PC-3 (cell line): ENCODE results near the gene ZNF337. TPM values are rescaled to one million over a fixed set of nuclear protein-coding genes. Genes with fewer than 3 reads are reported as not detected.

Experiments
- ATAC-seq: fragments of 200-7000 bp; cut with Tn5 transposase; 2 replicates; pipeline ENCODE4 v1.9.1; 2020; ENCODE audit warnings: mild to moderate bottlenecking, moderate library complexity
- BruUV-seq: library from RNA; stranded (reverse); fragments of 400-500 nt; replicated peaks from 2 replicates; lab custom pipeline; 2021; lab: Mats Ljungman, UMichigan
- CTCF ChIA-PET: fragments of 300-600 bp; sonication (Branson Sonifier 250); formaldehyde crosslinking; loops from one replicate; lab custom pipeline; 2022; ENCODE audit warnings: antibody characterized with exemption; lab: Charles Lee
- POLR2A ChIA-PET: fragments of 300-600 bp; sonication (Branson Sonifier 250); formaldehyde crosslinking; loops from one replicate; lab custom pipeline; 2022; ENCODE audit warnings: antibody characterized with exemption; ENCODE audit not compliant: unreplicated experiment; lab: Charles Lee
- DNase-seq: peaks from one replicate; pipeline ENCODE4 v3.0.0-alpha.2; 2015
- H2AFZ ChIP-seq: fragments of 300-600 bp; sonication (generic); 2 replicates; pipeline ENCODE4 v1.6.0; 2016; ENCODE audit warnings: antibody characterized with exemption, low read length
- H3F3A ChIP-seq: fragments of 300-600 bp; sonication (generic); one replicate; pipeline ENCODE4 v1.6.0; 2017; ENCODE audit warnings: antibody characterized with exemption, low read length, control low read depth, mild to moderate bottlenecking; ENCODE audit not compliant: unreplicated experiment
- H3K27ac ChIP-seq: fragments of 300-600 bp; sonication (generic); 2 replicates; pipeline ENCODE4 v1.5.1; 2016; ENCODE audit warnings: mild to moderate bottlenecking, low read length
- H3K27me3 ChIP-seq: fragments of 300-600 bp; sonication (generic); 2 replicates; pipeline ENCODE4 v1.6.1; 2016; ENCODE audit warnings: low read length, mixed read lengths
- H3K36me3 ChIP-seq: fragments of 300-600 bp; sonication (generic); 2 replicates; pipeline ENCODE4 v1.6.1; 2016; ENCODE audit warnings: low read depth, mixed run types, low read length, mixed read lengths
- H3K4me1 ChIP-seq: fragments of 300-600 bp; sonication (generic); 2 replicates; pipeline ENCODE4 v1.5.1; 2016; ENCODE audit warnings: low read length; ENCODE audit not compliant: insufficient read depth
- H3K4me2 ChIP-seq: fragments of 300-600 bp; sonication (generic); 2 replicates; pipeline ENCODE4 v1.6.0; 2016; ENCODE audit warnings: low read length
- H3K4me3 ChIP-seq: fragments of 300-600 bp; sonication (generic); 2 replicates; pipeline ENCODE4 v1.5.1; 2016; ENCODE audit warnings: mild to moderate bottlenecking, low read length, mixed read lengths
- H3K79me2 ChIP-seq: fragments of 300-600 bp; sonication (generic); 2 replicates; pipeline ENCODE4 v1.6.1; 2017; ENCODE audit warnings: low read length, mixed read lengths
- H3K9ac ChIP-seq: fragments of 300-600 bp; sonication (generic); 2 replicates; pipeline ENCODE4 v1.6.0; 2016; ENCODE audit warnings: mild to moderate bottlenecking, low read length
- H3K9me2 ChIP-seq: fragments of 300-600 bp; sonication (generic); replicated peaks from 2 replicates; pipeline ENCODE4 v1.6.1; 2016; ENCODE audit warnings: mixed run types, low read length, mixed read lengths
- H3K9me3 ChIP-seq: fragments of 300-600 bp; sonication (generic); 2 replicates; pipeline ENCODE4 v1.6.1; 2016; ENCODE audit warnings: low read length, mixed read lengths
- H4K20me1 ChIP-seq: fragments of 300-600 bp; sonication (generic); 2 replicates; pipeline ENCODE4 v1.6.1; 2016; ENCODE audit warnings: low read length, mixed read lengths
- EZH2 ChIP-seq: fragments of 300-600 bp; sonication (generic); IDR thresholded peaks from one replicate; pipeline ENCODE4 v1.6.1; 2017; ENCODE audit warnings: antibody characterized with exemption, mild to moderate bottlenecking, low read length; ENCODE audit not compliant: unreplicated experiment
- EZH2phosphoT487 ChIP-seq: fragments of 300-600 bp; sonication (generic); IDR thresholded peaks from 2 replicates; pipeline ENCODE4 v1.6.1; 2018; ENCODE audit warnings: mild to moderate bottlenecking, antibody characterized with exemption, low read length, borderline replicate concordance
- intact Hi-C: fragments of 100-400 bp; cut with micrococcal nuclease; formaldehyde crosslinking; loops from 2 replicates; pipeline ENCODE4 v1.9.0; 2023
- total RNA-seq: library from RNA; depleted of rRNA; stranded (reverse); fragments of >200 nt; gene quantifications from 2 replicates; pipeline ENCODE4 v1.2.3, GENCODE V29; 2014; rRNA removed
- TF ChIP-seq, protein P1 (sequence below): fragments of 300-600 bp; sonication (generic); conservative IDR thresholded peaks from 2 replicates; pipeline ENCODE4 v1.5.1; 2017; ENCODE audit warnings: antibody characterized with exemption, low read depth, mild to moderate bottlenecking, low read length

ZNF337 gene
- total RNA-seq, 1 experiment from 2014 or later: 12.8 TPM

GRCh38 chr20:25626779-25627178 is 69.9 kb downstream of the ZNF337 start:
- DNase-seq: no peak
- Histone ChIP-seq H3K4me3 (no peak overlapping the region), H3K4me2 (no peak overlapping the region), H3K9ac (no peak overlapping the region), H2AFZ (no peak overlapping the region), H3K79me2 (peaks cover 43% of the 10 kb centered on the region), H3K9me3 (no peaks in the 10 kb centered on the region), H3F3A (no peaks in the 10 kb centered on the region), H4K20me1 (no peaks in the 10 kb centered on the region; the same call in 1 of the 2 replicates), H3K27me3 (no peaks in the 10 kb centered on the region), H3K4me1 (peaks cover 18% of the 10 kb centered on the region), H3K27ac (no peak overlapping the region), H3K36me3 (no peaks in the 10 kb centered on the region), H3K9me2 (no peaks in the 10 kb centered on the region)
- BruUV-seq: no TSS peak
- ChIA-PET POLR2A (no interaction called here), CTCF (no interaction called here)
- intact Hi-C loops: no loop called here
- no peak for ATAC-seq
- no peak for TF ChIP-seq EZH2phosphoT487
- TF ChIP-seq, protein P1, sequence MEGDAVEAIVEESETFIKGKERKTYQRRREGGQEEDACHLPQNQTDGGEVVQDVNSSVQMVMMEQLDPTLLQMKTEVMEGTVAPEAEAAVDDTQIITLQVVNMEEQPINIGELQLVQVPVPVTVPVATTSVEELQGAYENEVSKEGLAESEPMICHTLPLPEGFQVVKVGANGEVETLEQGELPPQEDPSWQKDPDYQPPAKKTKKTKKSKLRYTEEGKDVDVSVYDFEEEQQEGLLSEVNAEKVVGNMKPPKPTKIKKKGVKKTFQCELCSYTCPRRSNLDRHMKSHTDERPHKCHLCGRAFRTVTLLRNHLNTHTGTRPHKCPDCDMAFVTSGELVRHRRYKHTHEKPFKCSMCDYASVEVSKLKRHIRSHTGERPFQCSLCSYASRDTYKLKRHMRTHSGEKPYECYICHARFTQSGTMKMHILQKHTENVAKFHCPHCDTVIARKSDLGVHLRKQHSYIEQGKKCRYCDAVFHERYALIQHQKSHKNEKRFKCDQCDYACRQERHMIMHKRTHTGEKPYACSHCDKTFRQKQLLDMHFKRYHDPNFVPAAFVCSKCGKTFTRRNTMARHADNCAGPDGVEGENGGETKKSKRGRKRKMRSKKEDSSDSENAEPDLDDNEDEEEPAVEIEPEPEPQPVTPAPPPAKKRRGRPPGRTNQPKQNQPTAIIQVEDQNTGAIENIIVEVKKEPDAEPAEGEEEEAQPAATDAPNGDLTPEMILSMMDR: no peak
- no peak for TF ChIP-seq EZH2

GRCh38 chr20:25624500-25624939 is 72.1 kb downstream of the ZNF337 start:
- BruUV-seq: TSS peak; percentile 35
- TF ChIP-seq EZH2 (no peak), EZH2phosphoT487 (no peak)
- TF ChIP-seq, protein P1: no peak
- intact Hi-C loops: loop anchor here (1.0 kb wide), 1 partner anchor 127 kb away; no protein-coding TSS in a partner anchor
- ATAC-seq (no peak), DNase-seq (no peak)
- peak overlapping the region; percentile 90 for H3K4me2 ChIP-seq
- peak overlapping the region; percentile 89 for H3K27ac ChIP-seq
- ChIA-PET CTCF (no interaction called here), POLR2A (no interaction called here)
- peak overlapping the region; percentile 97 for H3K9ac ChIP-seq
- H3K79me2 ChIP-seq: peaks cover 61% of the 10 kb centered on the region
- H3K4me1 ChIP-seq: peaks cover 18% of the 10 kb centered on the region
- 0 out of 2 replicates have a peak, but pooled peaks cover 2% of the 10 kb centered on the region for H3K36me3 ChIP-seq
- H3F3A ChIP-seq: no peaks in the 10 kb centered on the region
- no peaks in the 10 kb centered on the region; the same call in 1 of the 2 replicates for H4K20me1 ChIP-seq
- H3K27me3 ChIP-seq: no peaks in the 10 kb centered on the region
- H2AFZ ChIP-seq: peak overlapping the region; percentile 85
- peak overlapping the region; percentile 90 for H3K4me3 ChIP-seq
- H3K9me3 ChIP-seq: no peaks in the 10 kb centered on the region
- H3K9me2 ChIP-seq: no peaks in the 10 kb centered on the region

Other genes with a start within 250 kb of the ZNF337 start
- 6.5 and 11.5 TPM in 2 replicates for gene NINL, start 111.3 kb downstream of the ZNF337 start, total RNA-seq
- gene NANP, start 72.8 kb downstream of the ZNF337 start, total RNA-seq: 10.3 and 10.7 TPM in 2 replicates